HFFc6 (cell line): ENCODE results near the gene HOXB7. TPM values are rescaled to one million over a fixed set of nuclear protein-coding genes. Genes with fewer than 3 reads are reported as not detected.

Experiments
- DNase-seq: peaks from one replicate; pipeline ENCODE4 v3.0.0-alpha.2; 2018
- H3K27ac Mint-ChIP-seq: 2 replicates; pipeline ENCODE4 v1.8.0; 2020; ENCODE audit warnings: mild to moderate bottlenecking, mixed read lengths
- H3K27me3 Mint-ChIP-seq: 2 replicates; pipeline ENCODE4 v1.8.0; 2021; ENCODE audit warnings: mild to moderate bottlenecking, moderate library complexity, mixed read lengths; ENCODE audit not compliant: insufficient read depth
- H3K36me3 Mint-ChIP-seq: 2 replicates; pipeline ENCODE4 v1.8.0; 2021; ENCODE audit warnings: low read depth, mixed read lengths
- H3K4me1 Mint-ChIP-seq: 2 replicates; pipeline ENCODE4 v1.8.0; 2020; ENCODE audit warnings: low read depth, mixed read lengths
- H3K4me3 Mint-ChIP-seq: 2 replicates; pipeline ENCODE4 v1.8.0; 2020; ENCODE audit warnings: mild to moderate bottlenecking, moderate library complexity, mixed read lengths
- H3K9me3 Mint-ChIP-seq: 2 replicates; pipeline ENCODE4 v1.8.0; 2020; ENCODE audit warnings: mild to moderate bottlenecking, mixed read lengths
- microRNA-seq: library from miRNA; unstranded; fragments of <30 nt; microRNA quantifications from one replicate; pipeline ENCODE4, GENCODE V29; 2019
- total RNA-seq, 6 experiments: library from RNA; stranded (reverse); fragmentation: NEBNext Ultra II Directional; extraction: Animal tissue kit (Norgen Biotek cat#: 25700); gene quantifications; 2 replicates in 1 of 6; 3 replicates in 5 of 6; pipeline ENCODE4 v1.2.3, GENCODE V29; 2021
- TF ChIP-seq, protein P1 (sequence below): fragments of 200-600 bp; sonication (generic); IDR thresholded peaks from 2 replicates; pipeline ENCODE4 v1.5.0; 2021; ENCODE audit warnings: antibody characterized with exemption, mild to moderate bottlenecking

HOXB7 gene
- total RNA-seq, 6 experiments from 2014 or later = not detected

DNA sequence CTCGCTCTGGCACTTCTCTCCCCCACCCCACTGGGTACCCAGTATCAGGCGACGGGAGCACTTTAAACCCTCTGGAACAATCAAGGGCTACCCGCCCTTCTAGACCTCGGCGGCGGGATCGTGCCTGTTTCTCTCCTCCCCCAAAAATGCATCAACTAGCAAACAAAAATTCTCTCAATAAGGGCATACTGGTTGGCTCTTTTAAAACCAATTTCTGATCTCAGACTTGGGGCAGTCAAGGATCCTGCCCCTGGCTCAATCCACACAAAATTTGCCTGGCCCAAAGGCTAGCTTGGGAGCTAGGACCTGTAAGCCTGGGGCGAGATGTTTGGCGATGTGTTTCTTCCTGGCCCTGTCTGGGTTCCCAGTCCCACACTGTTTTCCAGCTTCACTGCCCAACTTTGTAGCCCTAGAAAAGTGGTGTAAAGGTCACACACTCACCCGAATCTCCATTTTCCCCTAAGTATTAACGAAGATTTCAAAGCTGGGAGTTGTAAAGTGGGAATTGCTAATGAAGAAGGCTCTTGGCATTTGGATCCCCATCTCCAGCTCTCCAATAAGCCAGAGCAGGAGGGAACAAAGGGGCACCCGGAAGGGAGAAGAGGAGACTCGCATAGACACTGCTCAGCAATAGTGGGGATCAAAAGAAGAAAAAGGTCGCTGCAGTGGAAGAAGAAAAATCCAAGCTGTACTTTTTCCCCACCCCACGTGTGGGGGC, 51.5 kb downstream of the HOXB7 start:
- Mint-ChIP-seq H3K4me3 (no peak overlapping the region), H3K27me3 (peaks cover 84% of the 10 kb centered on the region), H3K4me1 (no peaks in the 10 kb centered on the region), H3K9me3 (no peaks in the 10 kb centered on the region), H3K27ac (no peak overlapping the region), H3K36me3 (no peaks in the 10 kb centered on the region)
- no peak for DNase-seq
- TF ChIP-seq, protein P1, sequence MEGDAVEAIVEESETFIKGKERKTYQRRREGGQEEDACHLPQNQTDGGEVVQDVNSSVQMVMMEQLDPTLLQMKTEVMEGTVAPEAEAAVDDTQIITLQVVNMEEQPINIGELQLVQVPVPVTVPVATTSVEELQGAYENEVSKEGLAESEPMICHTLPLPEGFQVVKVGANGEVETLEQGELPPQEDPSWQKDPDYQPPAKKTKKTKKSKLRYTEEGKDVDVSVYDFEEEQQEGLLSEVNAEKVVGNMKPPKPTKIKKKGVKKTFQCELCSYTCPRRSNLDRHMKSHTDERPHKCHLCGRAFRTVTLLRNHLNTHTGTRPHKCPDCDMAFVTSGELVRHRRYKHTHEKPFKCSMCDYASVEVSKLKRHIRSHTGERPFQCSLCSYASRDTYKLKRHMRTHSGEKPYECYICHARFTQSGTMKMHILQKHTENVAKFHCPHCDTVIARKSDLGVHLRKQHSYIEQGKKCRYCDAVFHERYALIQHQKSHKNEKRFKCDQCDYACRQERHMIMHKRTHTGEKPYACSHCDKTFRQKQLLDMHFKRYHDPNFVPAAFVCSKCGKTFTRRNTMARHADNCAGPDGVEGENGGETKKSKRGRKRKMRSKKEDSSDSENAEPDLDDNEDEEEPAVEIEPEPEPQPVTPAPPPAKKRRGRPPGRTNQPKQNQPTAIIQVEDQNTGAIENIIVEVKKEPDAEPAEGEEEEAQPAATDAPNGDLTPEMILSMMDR = no peak

DNA sequence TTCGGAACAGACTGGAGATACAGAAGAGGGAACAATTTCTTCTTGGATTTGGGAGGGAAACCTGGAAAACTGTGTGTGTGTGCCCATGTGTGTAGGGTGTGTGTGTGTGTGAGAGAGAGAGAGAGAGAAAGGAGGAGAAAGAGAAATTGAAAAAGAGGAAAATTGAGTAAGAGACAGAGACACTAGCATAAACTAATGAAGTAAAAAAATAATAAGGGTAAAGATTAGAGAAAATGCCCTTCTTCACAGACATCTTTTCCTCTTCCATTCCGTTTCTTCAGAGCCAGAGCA, 52.0 kb downstream of the HOXB7 start:
- no peaks in the 10 kb centered on the region for H3K9me3 Mint-ChIP-seq
- H3K27ac Mint-ChIP-seq = no peak overlapping the region
- no peaks in the 10 kb centered on the region for H3K4me1 Mint-ChIP-seq
- TF ChIP-seq, protein P1 = no peak
- no peak overlapping the region for H3K4me3 Mint-ChIP-seq
- H3K36me3 Mint-ChIP-seq = no peaks in the 10 kb centered on the region
- no peak for DNase-seq
- H3K27me3 Mint-ChIP-seq = peaks cover 87% of the 10 kb centered on the region

GRCh38 chr17:48558057-48558830, 52.6 kb downstream of the HOXB7 start:
- Mint-ChIP-seq H3K4me1 (no peaks in the 10 kb centered on the region), H3K27ac (no peak overlapping the region), H3K4me3 (no peak overlapping the region), H3K36me3 (no peaks in the 10 kb centered on the region), H3K9me3 (no peaks in the 10 kb centered on the region), H3K27me3 (peaks cover 87% of the 10 kb centered on the region)
- DNase-seq = no peak
- TF ChIP-seq, protein P1 = no peak

Small RNA genes lying within 50 kb of the gene (microRNA-seq; reads per million reads assigned to microRNA genes)
- not detected for gene MIR196A1

Other genes with a start within 250 kb of the HOXB7 start
- not detected for gene SKAP1, start 180.8 kb downstream of the HOXB7 start, total RNA-seq
- gene HOXB1, start 80.0 kb downstream of the HOXB7 start, total RNA-seq = not detected
- gene HOXB2, start 65.9 kb downstream of the HOXB7 start, total RNA-seq = not detected
- not detected for gene HOXB4, start 32.7 kb downstream of the HOXB7 start, total RNA-seq
- gene HOXB3, start 20.8 kb downstream of the HOXB7 start, total RNA-seq = not detected
- not detected for gene HOXB5, start 17.2 kb downstream of the HOXB7 start, total RNA-seq
- gene HOXB6, start 6.0 kb downstream of the HOXB7 start, total RNA-seq = not detected
- gene HOXB8, start 4.3 kb upstream of the HOXB7 start, total RNA-seq = not detected
- gene HOXB9, start 15.3 kb upstream of the HOXB7 start, total RNA-seq = not detected
- gene PRAC1, start 111.5 kb upstream of the HOXB7 start, total RNA-seq = not detected
- gene PRAC2, start 112.2 kb upstream of the HOXB7 start, total RNA-seq = not detected
- gene HOXB13, start 117.7 kb upstream of the HOXB7 start, total RNA-seq = not detected
- not detected for gene TTLL6, start 206.2 kb upstream of the HOXB7 start, total RNA-seq
- 10 to 100 TPM; 71.5 to 91.1 (median 84.5) TPM for gene CALCOCO2, start 220.0 kb upstream of the HOXB7 start, total RNA-seq